WTC11 (cell line): Measurements from ENCODE around the gene PCDH9. TPM values are rescaled to one million over a fixed set of nuclear protein-coding genes. Genes with fewer than 3 reads are reported as not detected.

Source experiments
- ATAC-seq: fragments of 200-7000 bp; cut with Tn5 transposase; 2 replicates; pipeline ENCODE4 v1.10.0; 2021; ENCODE audit warnings: mild to moderate bottlenecking, moderate library complexity
- CTCF ChIA-PET: fragments of 300-600 bp; sonication (Branson Sonifier 250); formaldehyde crosslinking; loops from one replicate; lab custom pipeline; 2021; ENCODE audit warnings: antibody characterized with exemption; lab: Charles Lee
- POLR2A ChIA-PET: fragments of 350-600 bp; sonication (Branson Sonifier 250); formaldehyde crosslinking; loops from one replicate; lab custom pipeline; 2021; ENCODE audit warnings: antibody characterized with exemption; lab: Charles Lee
- DNase-seq: peaks from one replicate; pipeline ENCODE4 v3.0.0; 2021; ENCODE audit warnings: low spot score
- H3K27ac Mint-ChIP-seq: 2 replicates; pipeline ENCODE4 v1.8.0; 2021; ENCODE audit warnings: mixed read lengths
- H3K27me3 Mint-ChIP-seq: 2 replicates; pipeline ENCODE4 v1.8.0; 2021; ENCODE audit warnings: low read depth, mild to moderate bottlenecking, moderate library complexity, mixed read lengths
- H3K36me3 Mint-ChIP-seq: 2 replicates; pipeline ENCODE4 v1.8.0; 2021; ENCODE audit warnings: mixed read lengths
- H3K4me1 Mint-ChIP-seq: 2 replicates; pipeline ENCODE4 v1.8.0; 2022; ENCODE audit warnings: mixed read lengths
- H3K4me3 Mint-ChIP-seq: 2 replicates; pipeline ENCODE4 v1.8.0; 2021; ENCODE audit warnings: mild to moderate bottlenecking, moderate library complexity, mixed read lengths
- H3K9me3 Mint-ChIP-seq: 2 replicates; pipeline ENCODE4 v1.8.0; 2021; ENCODE audit warnings: mixed read lengths
- ATF1 ChIP-seq: sonication (generic); formaldehyde crosslinking; IDR thresholded peaks from 2 replicates; pipeline ENCODE4 v1.8.1; 2023; ENCODE audit warnings: mild to moderate bottlenecking, moderate library complexity, missing genetic modification reagents
- CREM ChIP-seq: sonication (generic); formaldehyde crosslinking; IDR thresholded peaks from 2 replicates; pipeline ENCODE4 v1.8.1; 2022; ENCODE audit warnings: mild to moderate bottlenecking, missing genetic modification reagents, moderate library complexity
- ELF4 ChIP-seq: sonication (generic); formaldehyde crosslinking; IDR thresholded peaks from 2 replicates; pipeline ENCODE4 v1.8.1; 2022; ENCODE audit warnings: low read depth, mild to moderate bottlenecking, moderate library complexity, missing genetic modification reagents
- ESRRA ChIP-seq: sonication (generic); formaldehyde crosslinking; IDR thresholded peaks from 2 replicates; pipeline ENCODE4 v1.8.1; 2022; ENCODE audit warnings: mild to moderate bottlenecking, missing genetic modification reagents, borderline replicate concordance
- GRHL2 ChIP-seq: fragments of 250-450 bp; sonication (Bioruptor Pico); IDR thresholded peaks from 2 replicates; pipeline ENCODE4 v1.8.0; 2022; ENCODE audit warnings: mild to moderate bottlenecking, moderate library complexity; ENCODE audit not compliant: insufficient replicate concordance, severe bottlenecking
- NR1H2 ChIP-seq: sonication (generic); formaldehyde crosslinking; IDR thresholded peaks from 2 replicates; pipeline ENCODE4 v1.9.0; 2021; ENCODE audit warnings: mild to moderate bottlenecking, moderate library complexity, missing genetic modification reagents
- OVOL2 ChIP-seq: fragments of 250-450 bp; sonication (Bioruptor Pico); IDR thresholded peaks from 2 replicates; pipeline ENCODE4 v1.9.0; 2021; ENCODE audit warnings: mild to moderate bottlenecking, borderline replicate concordance
- PREB ChIP-seq: sonication (generic); formaldehyde crosslinking; IDR thresholded peaks from 2 replicates; pipeline ENCODE4 v1.8.1; 2022; ENCODE audit warnings: mild to moderate bottlenecking, missing genetic modification reagents, moderate library complexity, borderline replicate concordance
- PRRX2 ChIP-seq: fragments of 250-450 bp; sonication (Bioruptor Pico); IDR thresholded peaks from 2 replicates; pipeline ENCODE4 v1.8.0; 2021; ENCODE audit warnings: mild to moderate bottlenecking
- STAT6 ChIP-seq: sonication (generic); formaldehyde crosslinking; conservative IDR thresholded peaks from 2 replicates; pipeline ENCODE4 v1.8.1; 2023; ENCODE audit warnings: mild to moderate bottlenecking, low read depth, missing genetic modification reagents, moderate library complexity
- TEAD4 ChIP-seq: sonication (generic); formaldehyde crosslinking; IDR thresholded peaks from 2 replicates; pipeline ENCODE4 v1.8.0; 2022; ENCODE audit warnings: mild to moderate bottlenecking, missing genetic modification reagents
- ZNF138 ChIP-seq: sonication (generic); formaldehyde crosslinking; conservative IDR thresholded peaks from 2 replicates; pipeline ENCODE4 v1.8.1; 2022; ENCODE audit warnings: mild to moderate bottlenecking, moderate library complexity, missing genetic modification reagents
- ZNF423 ChIP-seq: fragments of 250-450 bp; sonication (Bioruptor Pico); IDR thresholded peaks from 2 replicates; pipeline ENCODE4 v2.1.2; 2022; ENCODE audit warnings: mild to moderate bottlenecking, moderate library complexity
- total RNA-seq: library from RNA; stranded (reverse); gene quantifications from 3 replicates; pipeline ENCODE4 v1.2.3, GENCODE V29; 2021
- TF ChIP-seq, protein P1 (sequence below): sonication (generic); formaldehyde crosslinking; conservative IDR thresholded peaks from 2 replicates; pipeline ENCODE4 v1.8.1; 2022; ENCODE audit warnings: mild to moderate bottlenecking, missing genetic modification reagents
- TF ChIP-seq, protein P2 (sequence below): sonication (generic); formaldehyde crosslinking; IDR thresholded peaks from 2 replicates; pipeline ENCODE4 v1.8.1; 2022; ENCODE audit warnings: missing genetic modification reagents, borderline replicate concordance
- TF ChIP-seq, protein P3 (sequence below): fragments of 200-600 bp; IDR thresholded peaks from 2 replicates; pipeline ENCODE4 v1.8.0; 2022; ENCODE audit warnings: antibody characterized with exemption
- TF ChIP-seq, protein P4 (sequence below): sonication (generic); formaldehyde crosslinking; IDR thresholded peaks from 2 replicates; pipeline ENCODE4 v1.8.0; 2022; ENCODE audit warnings: missing genetic modification reagents
- TF ChIP-seq, protein P5 (sequence below): sonication (generic); formaldehyde crosslinking; IDR thresholded peaks from 2 replicates; pipeline ENCODE4 v1.8.1; 2023; ENCODE audit warnings: mild to moderate bottlenecking, missing genetic modification reagents, borderline replicate concordance
- TF ChIP-seq, protein P6 (sequence below): sonication (generic); formaldehyde crosslinking; IDR thresholded peaks from 2 replicates; pipeline ENCODE4 v1.8.1; 2023; ENCODE audit warnings: mild to moderate bottlenecking, missing genetic modification reagents, moderate library complexity

The PCDH9 gene
- total RNA-seq, 1 experiment from 2014 or later, result 0.48 TPM

GRCh38 chr13:66301006-66301405 is 929.1 kb downstream of the PCDH9 start:
- Mint-ChIP-seq H3K9me3 (peaks cover 18% of the 10 kb centered on the region), H3K4me1 (peaks cover 6% of the 10 kb centered on the region; the same call in 1 of the 2 replicates), H3K27me3 (no peaks in the 10 kb centered on the region; the same call in 1 of the 2 replicates), H3K27ac (no peak overlapping the region; the same call in 1 of the 2 replicates), H3K36me3 (peaks cover 14% of the 10 kb centered on the region; the same call in 1 of the 2 replicates), H3K4me3 (no peak overlapping the region)
- DNase-seq, result no peak
- ChIA-PET CTCF (interaction anchor here (1.0 kb wide), 1 partner anchor 374 kb away, joined by 4 read pairs; no protein-coding TSS in a partner anchor), POLR2A (no interaction called here)
- ATAC-seq, result no peak
- TF ChIP-seq PREB (CRISPR knock-in tag) (no peak), STAT6 (CRISPR knock-in tag) (no peak), ELF4 (CRISPR knock-in tag) (no peak), OVOL2 (CRISPR knock-in tag) (no peak), CREM (CRISPR knock-in tag) (no peak), ATF1 (CRISPR knock-in tag) (no peak), TEAD4 (no peak), ZNF138 (CRISPR knock-in tag) (no peak), GRHL2 (CRISPR knock-in tag) (no peak), ZNF423 (CRISPR knock-in tag) (no peak), PRRX2 (CRISPR knock-in tag) (no peak), ESRRA (CRISPR knock-in tag) (no peak), NR1H2 (CRISPR knock-in tag) (no peak)
- TF ChIP-seq, protein P1, sequence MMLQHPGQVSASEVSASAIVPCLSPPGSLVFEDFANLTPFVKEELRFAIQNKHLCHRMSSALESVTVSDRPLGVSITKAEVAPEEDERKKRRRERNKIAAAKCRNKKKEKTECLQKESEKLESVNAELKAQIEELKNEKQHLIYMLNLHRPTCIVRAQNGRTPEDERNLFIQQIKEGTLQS (CRISPR knock-in tag), result no peak
- TF ChIP-seq, protein P2, sequence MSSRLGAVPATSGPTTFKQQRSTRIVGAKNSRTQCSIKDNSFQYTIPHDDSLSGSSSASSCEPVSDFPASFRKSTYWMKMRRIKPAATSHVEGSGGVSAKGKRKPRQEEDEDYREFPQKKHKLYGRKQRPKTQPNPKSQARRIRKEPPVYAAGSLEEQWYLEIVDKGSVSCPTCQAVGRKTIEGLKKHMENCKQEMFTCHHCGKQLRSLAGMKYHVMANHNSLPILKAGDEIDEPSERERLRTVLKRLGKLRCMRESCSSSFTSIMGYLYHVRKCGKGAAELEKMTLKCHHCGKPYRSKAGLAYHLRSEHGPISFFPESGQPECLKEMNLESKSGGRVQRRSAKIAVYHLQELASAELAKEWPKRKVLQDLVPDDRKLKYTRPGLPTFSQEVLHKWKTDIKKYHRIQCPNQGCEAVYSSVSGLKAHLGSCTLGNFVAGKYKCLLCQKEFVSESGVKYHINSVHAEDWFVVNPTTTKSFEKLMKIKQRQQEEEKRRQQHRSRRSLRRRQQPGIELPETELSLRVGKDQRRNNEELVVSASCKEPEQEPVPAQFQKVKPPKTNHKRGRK, result no peak
- TF ChIP-seq, protein P3, sequence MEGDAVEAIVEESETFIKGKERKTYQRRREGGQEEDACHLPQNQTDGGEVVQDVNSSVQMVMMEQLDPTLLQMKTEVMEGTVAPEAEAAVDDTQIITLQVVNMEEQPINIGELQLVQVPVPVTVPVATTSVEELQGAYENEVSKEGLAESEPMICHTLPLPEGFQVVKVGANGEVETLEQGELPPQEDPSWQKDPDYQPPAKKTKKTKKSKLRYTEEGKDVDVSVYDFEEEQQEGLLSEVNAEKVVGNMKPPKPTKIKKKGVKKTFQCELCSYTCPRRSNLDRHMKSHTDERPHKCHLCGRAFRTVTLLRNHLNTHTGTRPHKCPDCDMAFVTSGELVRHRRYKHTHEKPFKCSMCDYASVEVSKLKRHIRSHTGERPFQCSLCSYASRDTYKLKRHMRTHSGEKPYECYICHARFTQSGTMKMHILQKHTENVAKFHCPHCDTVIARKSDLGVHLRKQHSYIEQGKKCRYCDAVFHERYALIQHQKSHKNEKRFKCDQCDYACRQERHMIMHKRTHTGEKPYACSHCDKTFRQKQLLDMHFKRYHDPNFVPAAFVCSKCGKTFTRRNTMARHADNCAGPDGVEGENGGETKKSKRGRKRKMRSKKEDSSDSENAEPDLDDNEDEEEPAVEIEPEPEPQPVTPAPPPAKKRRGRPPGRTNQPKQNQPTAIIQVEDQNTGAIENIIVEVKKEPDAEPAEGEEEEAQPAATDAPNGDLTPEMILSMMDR, result no peak
- TF ChIP-seq, protein P4, sequence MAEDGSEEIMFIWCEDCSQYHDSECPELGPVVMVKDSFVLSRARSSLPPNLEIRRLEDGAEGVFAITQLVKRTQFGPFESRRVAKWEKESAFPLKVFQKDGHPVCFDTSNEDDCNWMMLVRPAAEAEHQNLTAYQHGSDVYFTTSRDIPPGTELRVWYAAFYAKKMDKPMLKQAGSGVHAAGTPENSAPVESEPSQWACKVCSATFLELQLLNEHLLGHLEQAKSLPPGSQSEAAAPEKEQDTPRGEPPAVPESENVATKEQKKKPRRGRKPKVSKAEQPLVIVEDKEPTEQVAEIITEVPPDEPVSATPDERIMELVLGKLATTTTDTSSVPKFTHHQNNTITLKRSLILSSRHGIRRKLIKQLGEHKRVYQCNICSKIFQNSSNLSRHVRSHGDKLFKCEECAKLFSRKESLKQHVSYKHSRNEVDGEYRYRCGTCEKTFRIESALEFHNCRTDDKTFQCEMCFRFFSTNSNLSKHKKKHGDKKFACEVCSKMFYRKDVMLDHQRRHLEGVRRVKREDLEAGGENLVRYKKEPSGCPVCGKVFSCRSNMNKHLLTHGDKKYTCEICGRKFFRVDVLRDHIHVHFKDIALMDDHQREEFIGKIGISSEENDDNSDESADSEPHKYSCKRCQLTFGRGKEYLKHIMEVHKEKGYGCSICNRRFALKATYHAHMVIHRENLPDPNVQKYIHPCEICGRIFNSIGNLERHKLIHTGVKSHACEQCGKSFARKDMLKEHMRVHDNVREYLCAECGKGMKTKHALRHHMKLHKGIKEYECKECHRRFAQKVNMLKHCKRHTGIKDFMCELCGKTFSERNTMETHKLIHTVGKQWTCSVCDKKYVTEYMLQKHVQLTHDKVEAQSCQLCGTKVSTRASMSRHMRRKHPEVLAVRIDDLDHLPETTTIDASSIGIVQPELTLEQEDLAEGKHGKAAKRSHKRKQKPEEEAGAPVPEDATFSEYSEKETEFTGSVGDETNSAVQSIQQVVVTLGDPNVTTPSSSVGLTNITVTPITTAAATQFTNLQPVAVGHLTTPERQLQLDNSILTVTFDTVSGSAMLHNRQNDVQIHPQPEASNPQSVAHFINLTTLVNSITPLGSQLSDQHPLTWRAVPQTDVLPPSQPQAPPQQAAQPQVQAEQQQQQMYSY (CRISPR knock-in tag), result no peak
- TF ChIP-seq, protein P5, sequence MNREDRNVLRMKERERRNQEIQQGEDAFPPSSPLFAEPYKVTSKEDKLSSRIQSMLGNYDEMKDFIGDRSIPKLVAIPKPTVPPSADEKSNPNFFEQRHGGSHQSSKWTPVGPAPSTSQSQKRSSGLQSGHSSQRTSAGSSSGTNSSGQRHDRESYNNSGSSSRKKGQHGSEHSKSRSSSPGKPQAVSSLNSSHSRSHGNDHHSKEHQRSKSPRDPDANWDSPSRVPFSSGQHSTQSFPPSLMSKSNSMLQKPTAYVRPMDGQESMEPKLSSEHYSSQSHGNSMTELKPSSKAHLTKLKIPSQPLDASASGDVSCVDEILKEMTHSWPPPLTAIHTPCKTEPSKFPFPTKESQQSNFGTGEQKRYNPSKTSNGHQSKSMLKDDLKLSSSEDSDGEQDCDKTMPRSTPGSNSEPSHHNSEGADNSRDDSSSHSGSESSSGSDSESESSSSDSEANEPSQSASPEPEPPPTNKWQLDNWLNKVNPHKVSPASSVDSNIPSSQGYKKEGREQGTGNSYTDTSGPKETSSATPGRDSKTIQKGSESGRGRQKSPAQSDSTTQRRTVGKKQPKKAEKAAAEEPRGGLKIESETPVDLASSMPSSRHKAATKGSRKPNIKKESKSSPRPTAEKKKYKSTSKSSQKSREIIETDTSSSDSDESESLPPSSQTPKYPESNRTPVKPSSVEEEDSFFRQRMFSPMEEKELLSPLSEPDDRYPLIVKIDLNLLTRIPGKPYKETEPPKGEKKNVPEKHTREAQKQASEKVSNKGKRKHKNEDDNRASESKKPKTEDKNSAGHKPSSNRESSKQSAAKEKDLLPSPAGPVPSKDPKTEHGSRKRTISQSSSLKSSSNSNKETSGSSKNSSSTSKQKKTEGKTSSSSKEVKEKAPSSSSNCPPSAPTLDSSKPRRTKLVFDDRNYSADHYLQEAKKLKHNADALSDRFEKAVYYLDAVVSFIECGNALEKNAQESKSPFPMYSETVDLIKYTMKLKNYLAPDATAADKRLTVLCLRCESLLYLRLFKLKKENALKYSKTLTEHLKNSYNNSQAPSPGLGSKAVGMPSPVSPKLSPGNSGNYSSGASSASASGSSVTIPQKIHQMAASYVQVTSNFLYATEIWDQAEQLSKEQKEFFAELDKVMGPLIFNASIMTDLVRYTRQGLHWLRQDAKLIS (CRISPR knock-in tag), result no peak
- TF ChIP-seq, protein P6, sequence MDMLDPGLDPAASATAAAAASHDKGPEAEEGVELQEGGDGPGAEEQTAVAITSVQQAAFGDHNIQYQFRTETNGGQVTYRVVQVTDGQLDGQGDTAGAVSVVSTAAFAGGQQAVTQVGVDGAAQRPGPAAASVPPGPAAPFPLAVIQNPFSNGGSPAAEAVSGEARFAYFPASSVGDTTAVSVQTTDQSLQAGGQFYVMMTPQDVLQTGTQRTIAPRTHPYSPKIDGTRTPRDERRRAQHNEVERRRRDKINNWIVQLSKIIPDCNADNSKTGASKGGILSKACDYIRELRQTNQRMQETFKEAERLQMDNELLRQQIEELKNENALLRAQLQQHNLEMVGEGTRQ (CRISPR knock-in tag), result no peak
